A549 (cell line): ENCODE data around the gene UBQLN1. TPM values are rescaled to one million over a fixed set of nuclear protein-coding genes. Genes with fewer than 3 reads are reported as not detected.
A peak's percentile ranks its signal among the peaks of the same experiment; 100 is the strongest.
"Not testable (repeated sequence)": the region's sequence is repeated elsewhere in the genome, so short reads cannot be mapped to it uniquely, and the experiment has no call there.

Source experiments
- ATAC-seq, 2 experiments: fragments of 200-7000 bp in 1 of 2; fragments of >200 bp in 1 of 2; cut with Nextera tagmentation in 1 of 2; cut with Tn5 transposase in 1 of 2; 3 replicates each; pipeline versions ENCODE4 v1.8.0 to v1.9.1; 2018 to 2020; ENCODE audit warnings: mild to moderate bottlenecking in 1 of 2, moderate library complexity in 1 of 2
- CTCF ChIA-PET: fragments of 300-600 bp; sonication (Branson Sonifier 250); formaldehyde crosslinking; extraction: SDS; loops from one replicate; lab custom pipeline; 2021; ENCODE audit warnings: antibody characterized with exemption, inconsistent platforms; lab: Yijun Ruan, JAX
- POLR2A ChIA-PET: fragments of 350-600 bp; formaldehyde crosslinking; extraction: SDS; loops from one replicate; lab custom pipeline; 2021; ENCODE audit warnings: antibody characterized with exemption, inconsistent platforms; lab: Yijun Ruan, JAX
- DNase-seq, 2 experiments: peaks; one replicate each; pipeline versions ENCODE4 v3.0.0 to v3.0.0-alpha.2; 2011 to 2016; ENCODE audit warnings: low read depth in 1 of 2, low spot score in 1 of 2
- FAIRE-seq: peaks from 2 replicates; lab custom pipeline; 2011; peaks lifted over from hg19 to GRCh38; lab: Jason Lieb, UNC
- H3K27ac ChIP-seq, 2 experiments: fragments of >200 bp; sonication (Bioruptor Twin); formaldehyde crosslinking; 3 replicates each; pipeline ENCODE4 v1.5.1; 2016 to 2017
- H3K4me1 ChIP-seq: fragments of >200 bp; sonication (Bioruptor Twin); formaldehyde crosslinking; 3 replicates; pipeline ENCODE4 v1.6.1; 2016
- H3K4me2 ChIP-seq: fragments of >200 bp; sonication (Bioruptor Twin); formaldehyde crosslinking; 3 replicates; pipeline ENCODE4 v1.6.1; 2016
- H3K4me3 ChIP-seq: fragments of >200 bp; sonication (Bioruptor Twin); formaldehyde crosslinking; 3 replicates; pipeline ENCODE4 v1.5.1; 2016
- H3K9me3 ChIP-seq: fragments of >200 bp; sonication (Bioruptor Twin); formaldehyde crosslinking; 3 replicates; pipeline ENCODE4 v1.6.1; 2016
- BHLHE40 ChIP-seq: IDR thresholded peaks from 2 replicates; pipeline ENCODE4 v1.6.1; 2012; ENCODE audit warnings: low read depth, low read length, inconsistent platforms
- CEBPB ChIP-seq, 2 experiments: fragments of >200 bp in 1 of 2; sonication (Bioruptor Twin) in 1 of 2; formaldehyde crosslinking in 1 of 2; IDR thresholded peaks; 2 replicates each; pipeline ENCODE4 v1.6.1; 2012 to 2016
- CHD4 ChIP-seq: fragments of 200-600 bp; sonication (generic); IDR thresholded peaks from 2 replicates; pipeline ENCODE4 v1.6.1; 2016; ENCODE audit warnings: antibody characterized with exemption, mild to moderate bottlenecking, borderline replicate concordance
- EHF ChIP-seq: fragments of 250-450 bp; sonication (Bioruptor Pico); IDR thresholded peaks from 2 replicates; pipeline ENCODE4 v1.5.0; 2020; ENCODE audit warnings: mild to moderate bottlenecking
- HEYL ChIP-seq: fragments of 250-450 bp; sonication (Bioruptor Pico); IDR thresholded peaks from 2 replicates; pipeline ENCODE4 v1.8.0; 2021; ENCODE audit warnings: mild to moderate bottlenecking, moderate library complexity
- HOXB13 ChIP-seq: fragments of 250-450 bp; sonication (Bioruptor Pico); IDR thresholded peaks from 2 replicates; pipeline ENCODE4 v1.5.0; 2020; ENCODE audit warnings: low read depth, mild to moderate bottlenecking, moderate library complexity
- HOXB5 ChIP-seq: fragments of 250-450 bp; sonication (Bioruptor Pico); IDR thresholded peaks from 2 replicates; pipeline ENCODE4 v1.5.0; 2020; ENCODE audit warnings: mild to moderate bottlenecking, moderate library complexity
- KDM1A ChIP-seq: fragments of 200-600 bp; sonication (generic); IDR thresholded peaks from 2 replicates; pipeline ENCODE4 v1.6.1; 2016; ENCODE audit warnings: low read depth, mild to moderate bottlenecking
- KDM5A ChIP-seq: fragments of 200-600 bp; sonication (generic); IDR thresholded peaks from 2 replicates; pipeline ENCODE4 v1.6.1; 2016; ENCODE audit warnings: antibody characterized with exemption, mild to moderate bottlenecking
- MAZ ChIP-seq: fragments of 150-350 bp; IDR thresholded peaks from 2 replicates; pipeline ENCODE4 v1.6.1; 2014; ENCODE audit warnings: antibody characterized with exemption, low read depth, low read length, borderline replicate concordance
- NPAS2 ChIP-seq: fragments of 250-450 bp; sonication (Bioruptor Pico); IDR thresholded peaks from 2 replicates; pipeline ENCODE4 v1.8.0; 2022; ENCODE audit warnings: mild to moderate bottlenecking, moderate library complexity, borderline replicate concordance
- POLR2A ChIP-seq: IDR thresholded peaks from 2 replicates; pipeline ENCODE4 v1.6.1; 2012; ENCODE audit warnings: mild to moderate bottlenecking, low read length
- RAD21 ChIP-seq, 2 experiments: fragments of >200 bp in 1 of 2; sonication (Bioruptor Twin) in 1 of 2; formaldehyde crosslinking in 1 of 2; IDR thresholded peaks in 1 of 2; conservative IDR thresholded peaks in 1 of 2; 2 replicates in 1 of 2; 3 replicates in 1 of 2; pipeline ENCODE4 v1.6.1; 2012 to 2018; ENCODE audit warnings: inconsistent platforms in 1 of 2
- SREBF2 ChIP-seq: fragments of 450-650 bp; IDR thresholded peaks from 2 replicates; pipeline ENCODE4 v1.6.1; 2014; ENCODE audit warnings: mild to moderate bottlenecking, moderate library complexity
- ZFP36 ChIP-seq: fragments of 450-650 bp; IDR thresholded peaks from 2 replicates; pipeline ENCODE4 v1.6.1; 2014; ENCODE audit warnings: borderline replicate concordance; ENCODE audit not compliant: partially characterized antibody
- WGBS: methylation state at CpG from one replicate; pipeline ENCODE4 v1.1.6; 2017; ENCODE audit errors: missing lambda C conversion rate; 5-methylcytosine and 5-hydroxymethylcytosine counted together
- polyA plus RNA-seq, 4 experiments: library from polyadenylated mRNA; depleted of rRNA in 3 of 4; stranded (reverse); fragments of >200 nt; fragmentation: RNase III in 1 of 4; extraction: RNeasy Plus Mini Kit Qiagen cat#74134 plus additional on column Dnase treatment in 1 of 4; gene quantifications; 2 replicates in 3 of 4; 3 replicates in 1 of 4; pipeline ENCODE4 v1.2.3, GENCODE V29; 2011 to 2017
- TF ChIP-seq, protein P1 (sequence below): fragments of 250-450 bp; sonication (Bioruptor Pico); IDR thresholded peaks from 2 replicates; pipeline ENCODE4 v1.5.0; 2020; ENCODE audit warnings: low read depth, mild to moderate bottlenecking, moderate library complexity
- TF ChIP-seq, protein P2 (sequence below): fragments of >200 bp; sonication (Bioruptor Twin); formaldehyde crosslinking; IDR thresholded peaks from 2 replicates; pipeline ENCODE4 v1.6.1; 2016
- TF ChIP-seq, protein P3 (sequence below): IDR thresholded peaks from 2 replicates; pipeline ENCODE4 v1.6.1; 2012
- TF ChIP-seq, protein P4 (sequence below): fragments of 450-650 bp; IDR thresholded peaks from 2 replicates; pipeline ENCODE4 v1.6.1; 2014; ENCODE audit warnings: antibody characterized with exemption

Gene UBQLN1
- polyA plus RNA-seq, 2 of the 4 experiments (the other 2 are of a cell fraction): 93.5 to 187 TPM

DNA sequence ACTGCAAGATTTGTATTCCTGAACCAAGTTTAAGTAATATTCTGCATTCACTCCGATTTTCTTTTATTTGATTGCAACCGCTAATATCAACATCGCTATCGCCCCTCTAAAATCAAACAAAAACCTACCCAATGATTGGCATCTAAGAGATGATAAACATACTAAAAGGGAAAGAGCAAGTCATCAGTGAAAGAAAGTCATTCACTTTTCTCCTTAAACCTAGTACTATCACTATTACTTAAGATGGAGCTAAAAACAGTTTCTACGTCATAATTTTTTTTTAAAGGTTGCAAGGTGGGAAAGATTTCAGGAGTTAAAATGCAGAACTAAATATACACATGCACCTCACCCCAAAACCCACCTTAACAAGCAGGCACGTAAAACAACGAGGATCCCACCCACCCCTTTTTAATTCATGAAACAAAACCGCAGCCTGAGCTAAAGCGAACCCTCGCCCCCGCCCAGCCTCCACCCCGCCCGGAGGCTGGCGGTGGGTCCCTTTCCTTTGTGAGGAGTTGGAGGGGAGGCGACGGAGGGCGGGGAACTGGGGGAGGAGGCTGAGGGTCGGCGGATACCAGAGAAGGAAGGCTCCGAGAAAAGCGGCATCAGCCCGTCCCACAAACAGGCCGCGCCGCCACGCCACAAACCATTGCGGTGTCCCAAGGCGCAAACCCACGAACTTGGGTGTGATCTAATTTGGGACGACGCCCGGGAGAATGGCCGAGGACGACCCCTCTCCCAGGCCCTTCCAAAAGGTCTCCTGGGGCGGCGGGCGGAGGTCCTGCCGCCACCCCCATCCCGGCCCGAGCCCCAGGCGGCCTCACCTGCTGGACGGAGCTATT, 861 bp downstream of the UBQLN1 start:
- FAIRE-seq (no peak), DNase-seq (peak in 1 of 2 experiments; percentile 28), ATAC-seq (peak; percentile 44 to 56)
- WGBS: 4% methylated on average over 16 of the region's 42 CpGs
- CTCF ChIA-PET: interaction anchor here (1.1 to 1.6 kb wide), 2 partner anchors 18 to 86 kb away, joined by 3 to 4 read pairs; no protein-coding TSS in a partner anchor
- peak overlapping the region; percentile 76 for H3K4me3 ChIP-seq
- H3K27ac ChIP-seq: peak overlapping the region; percentile 94 to 100
- 0 out of 2 replicates have a peak, but pooled peaks have one; percentile 13 for TF ChIP-seq KDM5A
- TF ChIP-seq RAD21 (conservative IDR thresholded peaks at IDR 0.05 in 1 of 2, IDR thresholded peaks at IDR 0.05 in 1 of 2): no peak
- TF ChIP-seq, all 56 proteins: peak for 1
- Histone ChIP-seq H3K4me2 (peak overlapping the region; percentile 78), H3K9me3 (no peaks in the 10 kb centered on the region), H3K4me1 (peaks cover 13% of the 10 kb centered on the region; the same call in 2 of the 3 replicates)
- POLR2A ChIA-PET: interaction anchor here (0.6 to 1.7 kb wide), 6 partner anchors 9 to 214 kb away, joined by 3 to 12 read pairs (median 5); partner anchors contain the start of gene KIF27

DNA sequence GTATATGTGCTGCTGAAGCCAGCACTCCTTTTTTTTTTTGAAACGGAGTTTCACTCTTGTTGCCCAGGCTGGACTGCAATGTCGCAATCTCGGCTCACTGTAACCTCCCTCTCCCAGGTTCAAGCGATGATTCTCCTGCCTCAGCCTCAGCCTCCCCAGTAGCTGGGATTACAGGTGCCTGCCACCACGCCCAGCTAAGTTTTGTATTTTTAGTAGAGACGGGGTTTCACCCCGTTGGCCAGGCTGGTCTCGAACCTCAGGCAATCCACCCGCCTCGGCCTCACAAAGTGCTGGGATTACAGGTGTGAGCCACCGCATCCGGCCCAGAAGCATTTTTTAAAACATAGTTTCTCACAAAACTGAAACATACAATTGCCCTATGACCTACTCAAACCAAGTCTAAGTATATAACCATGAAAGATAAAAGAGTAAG, 2.5 kb downstream of the UBQLN1 start:
- CTCF ChIA-PET: interaction anchor here (1.2 kb wide), 1 partner anchor 56 kb away, joined by 3 read pairs; no protein-coding TSS in a partner anchor
- H3K9me3 ChIP-seq, POLR2A ChIA-PET, FAIRE-seq, DNase-seq, ATAC-seq, H3K27ac ChIP-seq: not testable (repeated sequence)
- WGBS: 97% methylated on average over 12 of the region's 12 CpGs
- TF ChIP-seq CEBPB (IDR thresholded peaks at IDR 0.05): peak in 1 of 2 experiments; percentile 28; a peak in 1 of 4 replicates
- Histone ChIP-seq H3K4me3 (peak overlapping the region; percentile 76; the same call in 1 of the 3 replicates), H3K4me1 (peaks cover 27% of the 10 kb centered on the region; the same call in 2 of the 3 replicates), H3K4me2 (peak overlapping the region; percentile 78; the same call in 2 of the 3 replicates)

DNA sequence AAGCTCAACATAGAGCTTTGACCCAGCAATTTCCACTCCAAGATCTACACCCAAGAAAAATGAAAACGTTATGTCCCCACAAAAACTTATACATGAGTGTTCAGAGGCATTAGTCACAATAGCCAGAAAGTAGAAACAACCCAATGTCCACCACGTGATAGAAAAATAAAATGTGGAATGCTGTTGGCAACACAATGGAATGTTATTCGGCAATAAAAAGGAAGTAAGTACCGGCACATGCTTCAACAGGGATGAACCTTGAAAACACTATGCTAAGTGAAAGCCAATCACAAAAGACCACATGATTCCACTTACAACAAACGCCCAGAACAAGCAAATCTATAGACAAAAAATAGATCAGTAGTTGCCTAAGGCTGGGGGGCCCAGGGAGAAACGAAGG, 6.0 kb downstream of the UBQLN1 start:
- peak in 1 of 2 experiments; percentile 28; a peak in 2 of 6 replicates for ATAC-seq
- DNase-seq: peak in 1 of 2 experiments; percentile 11
- TF ChIP-seq BHLHE40 (no peak), SREBF2 (no peak), HOXB5 (CRISPR knock-in tag) (no peak), HEYL (CRISPR knock-in tag) (no peak), MAZ (no peak), ZFP36 (no peak), NPAS2 (CRISPR knock-in tag) (no peak), KDM1A (no peak), POLR2A (no peak), CHD4 (no peak), EHF (CRISPR knock-in tag) (no peak), HOXB13 (no peak)
- TF ChIP-seq, protein P1, sequence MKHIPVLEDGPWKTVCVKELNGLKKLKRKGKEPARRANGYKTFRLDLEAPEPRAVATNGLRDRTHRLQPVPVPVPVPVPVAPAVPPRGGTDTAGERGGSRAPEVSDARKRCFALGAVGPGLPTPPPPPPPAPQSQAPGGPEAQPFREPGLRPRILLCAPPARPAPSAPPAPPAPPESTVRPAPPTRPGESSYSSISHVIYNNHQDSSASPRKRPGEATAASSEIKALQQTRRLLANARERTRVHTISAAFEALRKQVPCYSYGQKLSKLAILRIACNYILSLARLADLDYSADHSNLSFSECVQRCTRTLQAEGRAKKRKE (CRISPR knock-in tag): no peak
- TF ChIP-seq, protein P2, sequence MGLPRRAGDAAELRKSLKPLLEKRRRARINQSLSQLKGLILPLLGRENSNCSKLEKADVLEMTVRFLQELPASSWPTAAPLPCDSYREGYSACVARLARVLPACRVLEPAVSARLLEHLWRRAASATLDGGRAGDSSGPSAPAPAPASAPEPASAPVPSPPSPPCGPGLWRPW: no peak
- TF ChIP-seq, protein P3, sequence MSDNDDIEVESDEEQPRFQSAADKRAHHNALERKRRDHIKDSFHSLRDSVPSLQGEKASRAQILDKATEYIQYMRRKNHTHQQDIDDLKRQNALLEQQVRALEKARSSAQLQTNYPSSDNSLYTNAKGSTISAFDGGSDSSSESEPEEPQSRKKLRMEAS: 0 out of 2 replicates have a peak, but pooled peaks have one; percentile 19
- TF ChIP-seq, protein P4, sequence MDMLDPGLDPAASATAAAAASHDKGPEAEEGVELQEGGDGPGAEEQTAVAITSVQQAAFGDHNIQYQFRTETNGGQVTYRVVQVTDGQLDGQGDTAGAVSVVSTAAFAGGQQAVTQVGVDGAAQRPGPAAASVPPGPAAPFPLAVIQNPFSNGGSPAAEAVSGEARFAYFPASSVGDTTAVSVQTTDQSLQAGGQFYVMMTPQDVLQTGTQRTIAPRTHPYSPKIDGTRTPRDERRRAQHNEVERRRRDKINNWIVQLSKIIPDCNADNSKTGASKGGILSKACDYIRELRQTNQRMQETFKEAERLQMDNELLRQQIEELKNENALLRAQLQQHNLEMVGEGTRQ: peak; percentile 34; the same call in 1 of the 2 replicates
- CTCF ChIA-PET: interaction anchor here (0.6 kb wide), 1 partner anchor 55 kb away, joined by 3 read pairs; no protein-coding TSS in a partner anchor
- no peaks in the 10 kb centered on the region for H3K9me3 ChIP-seq
- FAIRE-seq: no peak
- H3K27ac ChIP-seq: no peak overlapping the region
- peak overlapping the region; percentile 27 for H3K4me2 ChIP-seq
- H3K4me1 ChIP-seq: peaks cover 22% of the 10 kb centered on the region; the same call in 2 of the 3 replicates
- WGBS: 42% methylated on average over 6 of the region's 6 CpGs
- no peak overlapping the region for H3K4me3 ChIP-seq
- POLR2A ChIA-PET: no interaction called here
